RWPE1 (cell line): ENCODE measurements around the gene TBC1D4.
"Not testable (repeated sequence)": the region's sequence is repeated elsewhere in the genome, so short reads cannot be mapped to it uniquely, and the experiment has no call there.

Source experiments
- CTCF ChIA-PET: fragments of 350-600 bp; sonication (Branson Sonifier 250); formaldehyde crosslinking; extraction: SDS; loops from one replicate; lab custom pipeline; 2021; lab: Yijun Ruan, JAX
- POLR2A ChIA-PET: fragments of 400-600 bp; formaldehyde crosslinking; extraction: SDS; loops from one replicate; lab custom pipeline; 2020; ENCODE audit warnings: antibody characterized with exemption; ENCODE audit not compliant: low non-redundant PET; lab: Yijun Ruan, JAX
- DNase-seq: peaks from one replicate; pipeline ENCODE4 v3.0.0; 2012; ENCODE audit warnings: low spot score
- H3K27ac ChIP-seq: fragments of 450-650 bp; 2 replicates; pipeline ENCODE4 v1.5.1; 2017
- CTCF ChIP-seq: fragments of 450-650 bp; conservative IDR thresholded peaks from 2 replicates; pipeline ENCODE4 v1.5.1; 2017; ENCODE audit warnings: low read depth, mild to moderate bottlenecking

Gene TBC1D4

GRCh38 chr13:75440100-75440499 lies 41.9 kb downstream of the TBC1D4 start:
- CTCF ChIA-PET: interaction anchor here (0.6 to 0.7 kb wide), 2 partner anchors 68 to 220 kb away, joined by 4 read pairs; no protein-coding TSS in a partner anchor
- POLR2A ChIA-PET: no interaction called here

GRCh38 chr13:75437582-75438318 lies 44.2 kb downstream of the TBC1D4 start:
- POLR2A ChIA-PET: no interaction called here
- CTCF ChIA-PET: interaction anchor here (0.6 kb wide), 2 partner anchors 106 to 1394 kb away, joined by 3 to 4 read pairs; no protein-coding TSS in a partner anchor
- H3K27ac ChIP-seq: no peak overlapping the region
- no peak for DNase-seq
- no peak for TF ChIP-seq CTCF

More at GRCh38 chr13:75440100-75440499, 41.9 kb downstream of the TBC1D4 start:
- no peak for TF ChIP-seq CTCF
- H3K27ac ChIP-seq: no peak overlapping the region
- no peak for DNase-seq

GRCh38 chr13:75434126-75434525 lies 47.8 kb downstream of the TBC1D4 start:
- POLR2A ChIA-PET, DNase-seq, H3K27ac ChIP-seq: not testable (repeated sequence)
- CTCF ChIA-PET: interaction anchor here (0.6 kb wide), 1 partner anchor 365 kb away, joined by 3 read pairs; no protein-coding TSS in a partner anchor

GRCh38 chr13:75432811-75433244 lies 49.1 kb downstream of the TBC1D4 start:
- H3K27ac ChIP-seq: no peak overlapping the region
- TF ChIP-seq CTCF: no peak
- ChIA-PET POLR2A (interaction anchor here (0.7 kb wide), 1 partner anchor 21 kb away, joined by 3 read pairs; no protein-coding TSS in a partner anchor), CTCF (no interaction called here)
- no peak for DNase-seq

GRCh38 chr13:75432045-75432444 lies 49.9 kb downstream of the TBC1D4 start:
- CTCF ChIA-PET: interaction anchor here (0.6 to 0.7 kb wide), 2 partner anchors 53 to 378 kb away, joined by 3 to 4 read pairs; no protein-coding TSS in a partner anchor
- no peak for TF ChIP-seq CTCF
- POLR2A ChIA-PET: no interaction called here
- DNase-seq: no peak
- no peak overlapping the region for H3K27ac ChIP-seq

GRCh38 chr13:75430436-75431209 lies 51.3 kb downstream of the TBC1D4 start:
- DNase-seq: no peak
- ChIA-PET CTCF (interaction anchor here (0.5 to 0.7 kb wide), 2 partner anchors 14 to 58 kb away, joined by 3 read pairs; no protein-coding TSS in a partner anchor), POLR2A (no interaction called here)
- no peak overlapping the region for H3K27ac ChIP-seq
- TF ChIP-seq CTCF: no peak
